ENCODE measurements around the gene CNOT1. TPM values are rescaled to one million over a fixed set of nuclear protein-coding genes. Genes with fewer than 3 reads are reported as not detected.

Gene CNOT1
- total and polyA plus RNA-seq, 4 donors = 35.6 to 187 (median 120) TPM

DNA sequence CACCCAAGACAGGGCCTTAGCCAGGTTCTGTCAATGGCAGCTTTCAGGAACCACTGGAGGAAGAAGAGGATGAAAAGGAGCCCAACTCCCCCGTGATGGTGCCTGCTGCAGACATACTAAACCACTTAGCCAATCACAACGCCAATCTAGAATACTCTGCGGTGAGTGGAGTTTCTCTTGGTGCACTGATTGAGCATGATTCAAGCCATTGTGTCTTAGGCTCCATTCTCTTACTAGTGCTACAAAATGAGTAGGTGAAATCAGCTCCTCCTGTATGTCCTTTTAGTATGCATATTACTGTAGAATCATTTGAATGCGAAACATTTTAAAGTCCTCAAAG is 112.9 kb downstream of the CNOT1 start:
- 78 to 89% methylated on average over 4 of the region's 4 CpGs for WGBS, 2 donors
- Histone ChIP-seq H3K4me3 (no peak overlapping the region), H3K36me3 (ENCODE audit: control insufficient read depth in 4 of 4, insufficient read depth in 4 of 4, low read length in 4 of 4) (peaks cover 28 to 41% (median 32%) of the 10 kb centered on the region in 4 donors)

DNA sequence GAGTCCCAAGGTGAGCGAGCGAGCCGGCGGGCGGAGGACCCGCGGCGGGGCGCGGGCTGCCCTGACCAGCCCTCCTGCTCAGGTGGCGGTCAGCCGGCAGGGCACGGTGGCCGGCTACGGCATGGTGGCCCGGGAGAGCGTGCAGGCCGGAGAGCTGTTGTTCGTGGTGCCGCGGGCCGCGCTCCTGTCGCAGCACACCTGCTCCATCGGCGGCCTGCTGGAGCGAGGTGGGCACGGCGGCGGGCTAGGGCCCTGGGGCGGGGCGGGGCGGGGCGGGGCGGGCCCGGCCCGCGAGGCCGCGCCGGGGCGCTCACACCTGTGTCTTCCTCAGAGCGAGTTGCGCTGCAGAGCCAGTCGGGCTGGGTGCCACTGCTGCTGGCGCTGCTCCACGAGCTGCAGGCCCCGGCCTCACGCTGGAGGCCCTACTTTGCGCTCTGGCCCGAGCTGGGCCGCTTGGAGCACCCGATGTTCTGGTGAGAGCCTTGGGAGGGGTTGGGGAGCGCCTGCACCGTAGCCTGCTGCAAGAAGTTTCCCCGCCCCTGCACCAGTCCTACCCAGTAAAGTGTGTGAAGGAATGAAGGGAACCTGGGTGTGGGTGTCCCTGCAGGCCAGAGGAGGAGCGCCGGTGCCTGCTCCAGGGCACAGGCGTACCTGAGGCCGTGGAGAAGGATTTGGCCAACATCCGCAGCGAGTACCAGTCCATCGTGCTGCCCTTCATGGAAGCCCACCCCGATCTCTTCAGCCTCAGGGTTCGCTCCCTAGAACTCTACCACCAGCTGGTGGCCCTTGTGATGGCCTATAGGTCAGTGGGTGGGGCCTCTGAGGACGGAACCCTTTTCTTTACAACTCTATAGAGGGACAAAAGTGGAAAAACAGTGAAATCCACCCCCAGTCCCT is 113.5 kb downstream of the CNOT1 start:
- WGBS, 2 donors = 15 to 19% methylated on average over 56 to 66 of the region's 66 CpGs
- TF ChIP-seq, protein P1, sequence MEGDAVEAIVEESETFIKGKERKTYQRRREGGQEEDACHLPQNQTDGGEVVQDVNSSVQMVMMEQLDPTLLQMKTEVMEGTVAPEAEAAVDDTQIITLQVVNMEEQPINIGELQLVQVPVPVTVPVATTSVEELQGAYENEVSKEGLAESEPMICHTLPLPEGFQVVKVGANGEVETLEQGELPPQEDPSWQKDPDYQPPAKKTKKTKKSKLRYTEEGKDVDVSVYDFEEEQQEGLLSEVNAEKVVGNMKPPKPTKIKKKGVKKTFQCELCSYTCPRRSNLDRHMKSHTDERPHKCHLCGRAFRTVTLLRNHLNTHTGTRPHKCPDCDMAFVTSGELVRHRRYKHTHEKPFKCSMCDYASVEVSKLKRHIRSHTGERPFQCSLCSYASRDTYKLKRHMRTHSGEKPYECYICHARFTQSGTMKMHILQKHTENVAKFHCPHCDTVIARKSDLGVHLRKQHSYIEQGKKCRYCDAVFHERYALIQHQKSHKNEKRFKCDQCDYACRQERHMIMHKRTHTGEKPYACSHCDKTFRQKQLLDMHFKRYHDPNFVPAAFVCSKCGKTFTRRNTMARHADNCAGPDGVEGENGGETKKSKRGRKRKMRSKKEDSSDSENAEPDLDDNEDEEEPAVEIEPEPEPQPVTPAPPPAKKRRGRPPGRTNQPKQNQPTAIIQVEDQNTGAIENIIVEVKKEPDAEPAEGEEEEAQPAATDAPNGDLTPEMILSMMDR (IDR thresholded peaks at IDR 0.05; ENCODE audit: control extremely low read depth, extremely low read depth) = no peak

More for the DNA sequence above, 112.9 kb downstream of the CNOT1 start:
- H3K9me3 ChIP-seq (ENCODE audit: control insufficient read depth in 4 of 4, insufficient read depth in 3 of 4, low read length in 3 of 4) = no peaks in the 10 kb centered on the region
- ATAC-seq (ENCODE audit: insufficient read depth, low FRiP score) (no peak), DNase-seq (no peak)
- TF ChIP-seq, protein P1 (IDR thresholded peaks at IDR 0.05; ENCODE audit: control extremely low read depth, extremely low read depth) = no peak
- no peak overlapping the region for H3K9ac ChIP-seq (ENCODE audit: insufficient read depth in 1 of 2, low read length in 2 of 2)
- H3K27ac ChIP-seq (ENCODE audit: low read depth in 1 of 2, low read length in 1 of 2) = no peak overlapping the region
- no peaks in the 10 kb centered on the region for H3K27me3 ChIP-seq (ENCODE audit: control insufficient read depth in 3 of 3, insufficient read depth in 3 of 3, low read length in 2 of 3)
- peaks cover 0 to 9% (median 3%) of the 10 kb centered on the region in 5 donors for H3K4me1 ChIP-seq (ENCODE audit: control insufficient read depth in 5 of 5, insufficient read depth in 5 of 5, low read length in 5 of 5)

DNA sequence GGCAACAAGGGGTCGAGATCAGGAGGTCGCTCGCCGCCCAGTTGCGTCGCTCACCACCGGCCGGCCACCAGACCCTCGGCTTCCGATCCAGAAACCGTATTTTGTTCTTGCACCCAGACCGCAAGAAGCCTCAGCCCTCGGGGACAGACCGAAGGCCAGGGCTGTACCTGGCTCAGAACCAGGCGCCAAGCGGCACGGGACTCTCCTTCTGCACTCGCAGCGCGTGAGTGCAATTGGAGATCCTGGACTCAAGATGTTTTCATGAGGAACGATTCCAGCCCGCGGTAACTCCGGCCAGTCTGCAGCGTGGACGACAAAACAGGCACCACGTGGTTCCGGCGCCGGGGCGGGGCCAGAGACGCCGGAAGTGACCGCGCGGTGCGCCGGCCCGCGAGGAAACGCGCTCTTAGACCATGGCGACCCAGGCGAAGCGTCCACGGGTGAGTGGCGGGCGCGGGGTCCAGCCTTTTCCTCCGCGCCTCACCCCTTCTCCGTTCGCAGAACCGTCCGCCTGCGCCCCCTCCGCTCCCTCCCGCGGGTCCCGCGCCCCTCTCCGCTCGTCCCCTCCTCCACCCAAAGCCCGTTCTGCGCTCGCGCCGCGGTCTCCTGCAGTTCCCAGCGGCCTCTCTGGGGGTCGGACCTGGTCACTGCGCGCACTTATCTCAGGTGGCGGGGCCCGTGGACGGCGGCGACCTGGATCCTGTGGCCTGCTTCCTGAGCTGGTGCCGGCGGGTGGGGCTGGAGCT is 114.3 kb downstream of the CNOT1 start, which contains the start of gene SETD6:
TSS of gene SETD6 (plus strand) at position 393 of the 746 bp plus-strand sequence. CDS start at position 414, 21 bp downstream.
- peaks cover 0 to 9% (median 3%) of the 10 kb centered on the region in 5 donors for H3K4me1 ChIP-seq (ENCODE audit: control insufficient read depth in 5 of 5, insufficient read depth in 5 of 5, low read length in 5 of 5)
- H3K36me3 ChIP-seq (ENCODE audit: control insufficient read depth in 4 of 4, insufficient read depth in 4 of 4, low read length in 4 of 4) = peaks cover 18 to 26% (median 22%) of the 10 kb centered on the region in 4 donors
- DNase-seq (peak; percentile 88 to 93 (median 90)), ATAC-seq (ENCODE audit: insufficient read depth, low FRiP score) (peak; percentile 92)
- TF ChIP-seq, protein P1 (IDR thresholded peaks at IDR 0.05; ENCODE audit: control extremely low read depth, extremely low read depth) = no peak
- H3K9ac ChIP-seq (ENCODE audit: insufficient read depth in 1 of 2, low read length in 2 of 2) = peak within 1 kb of the TSS in 1 of 2 donors; percentile 65
- peak within 1 kb of the TSS; percentile 78 for H3K4me3 ChIP-seq
- H3K27me3 ChIP-seq (ENCODE audit: control insufficient read depth in 3 of 3, insufficient read depth in 3 of 3, low read length in 2 of 3) = no peaks in the 10 kb centered on the region
- 0 to 1% methylated on average over 57 to 80 of the region's 80 CpGs for WGBS, 2 donors
- H3K9me3 ChIP-seq (ENCODE audit: control insufficient read depth in 4 of 4, insufficient read depth in 3 of 4, low read length in 3 of 4) = no peaks in the 10 kb centered on the region
- peak within 1 kb of the TSS; percentile 47 to 84 for H3K27ac ChIP-seq (ENCODE audit: low read depth in 1 of 2, low read length in 1 of 2)

More for the DNA sequence above, 113.5 kb downstream of the CNOT1 start:
- no peaks in the 10 kb centered on the region for H3K27me3 ChIP-seq (ENCODE audit: control insufficient read depth in 3 of 3, insufficient read depth in 3 of 3, low read length in 2 of 3)
- H3K36me3 ChIP-seq (ENCODE audit: control insufficient read depth in 4 of 4, insufficient read depth in 4 of 4, low read length in 4 of 4) = peaks cover 23 to 34% (median 28%) of the 10 kb centered on the region in 4 donors
- no peaks in the 10 kb centered on the region for H3K9me3 ChIP-seq (ENCODE audit: control insufficient read depth in 4 of 4, insufficient read depth in 3 of 4, low read length in 3 of 4)
- DNase-seq (peak; percentile 15 to 55 (median 51)), ATAC-seq (ENCODE audit: insufficient read depth, low FRiP score) (peak; percentile 50)
- H3K4me1 ChIP-seq (ENCODE audit: control insufficient read depth in 5 of 5, insufficient read depth in 5 of 5, low read length in 5 of 5) = peaks cover 0 to 9% (median 3%) of the 10 kb centered on the region in 5 donors
- no peak overlapping the region for H3K9ac ChIP-seq (ENCODE audit: insufficient read depth in 1 of 2, low read length in 2 of 2)
- peak overlapping the region; percentile 47 to 84 for H3K27ac ChIP-seq (ENCODE audit: low read depth in 1 of 2, low read length in 1 of 2)
- peak overlapping the region; percentile 78 for H3K4me3 ChIP-seq
